Measurements from ENCODE around the gene MACROH2A2. TPM values are rescaled to one million over a fixed set of nuclear protein-coding genes. Genes with fewer than 3 reads are reported as not detected.

The MACROH2A2 gene
- total RNA-seq, result 39.4 TPM

DNA sequence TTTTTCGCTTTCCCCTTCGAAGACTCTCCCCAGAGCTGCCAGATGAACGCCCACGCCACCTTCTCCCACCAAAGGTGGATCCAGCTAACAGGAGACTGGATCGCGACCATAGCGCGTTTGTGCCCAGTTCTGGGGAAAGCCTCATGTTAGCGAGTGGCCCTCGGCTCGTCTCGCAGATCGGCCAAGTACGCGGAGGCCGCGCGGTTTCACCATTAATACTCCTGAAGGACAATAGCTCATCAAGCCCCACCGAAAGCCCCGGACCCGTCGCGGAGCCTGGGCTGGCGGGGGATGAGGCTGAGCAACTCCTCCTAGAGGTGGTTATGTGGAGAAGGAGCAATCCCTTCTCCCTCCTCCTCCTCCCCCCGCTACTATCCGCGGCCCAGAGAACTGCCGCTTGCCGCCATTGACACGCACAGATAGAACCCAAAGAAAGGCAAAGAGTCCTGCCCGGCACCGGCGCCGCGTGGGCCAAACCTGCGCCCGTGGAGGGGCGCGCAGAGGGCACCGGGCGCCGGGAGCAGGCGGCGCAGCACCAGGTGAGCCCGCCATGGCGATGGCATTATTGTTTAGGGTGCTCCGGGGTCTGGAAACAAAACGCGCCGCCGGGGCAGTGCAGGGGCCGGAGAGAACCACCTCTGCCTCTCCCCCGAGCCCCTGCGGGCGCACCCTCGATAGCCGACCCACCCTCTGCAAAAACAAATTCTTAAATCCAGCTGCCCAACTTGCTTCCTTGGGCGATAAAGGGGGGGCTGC, at the start of gene MACROH2A2:
TSS of gene MACROH2A2 (plus strand) at position 385 of the 756 bp plus-strand sequence. CDS start 22,813 bp downstream, outside the sequence.

DNA sequence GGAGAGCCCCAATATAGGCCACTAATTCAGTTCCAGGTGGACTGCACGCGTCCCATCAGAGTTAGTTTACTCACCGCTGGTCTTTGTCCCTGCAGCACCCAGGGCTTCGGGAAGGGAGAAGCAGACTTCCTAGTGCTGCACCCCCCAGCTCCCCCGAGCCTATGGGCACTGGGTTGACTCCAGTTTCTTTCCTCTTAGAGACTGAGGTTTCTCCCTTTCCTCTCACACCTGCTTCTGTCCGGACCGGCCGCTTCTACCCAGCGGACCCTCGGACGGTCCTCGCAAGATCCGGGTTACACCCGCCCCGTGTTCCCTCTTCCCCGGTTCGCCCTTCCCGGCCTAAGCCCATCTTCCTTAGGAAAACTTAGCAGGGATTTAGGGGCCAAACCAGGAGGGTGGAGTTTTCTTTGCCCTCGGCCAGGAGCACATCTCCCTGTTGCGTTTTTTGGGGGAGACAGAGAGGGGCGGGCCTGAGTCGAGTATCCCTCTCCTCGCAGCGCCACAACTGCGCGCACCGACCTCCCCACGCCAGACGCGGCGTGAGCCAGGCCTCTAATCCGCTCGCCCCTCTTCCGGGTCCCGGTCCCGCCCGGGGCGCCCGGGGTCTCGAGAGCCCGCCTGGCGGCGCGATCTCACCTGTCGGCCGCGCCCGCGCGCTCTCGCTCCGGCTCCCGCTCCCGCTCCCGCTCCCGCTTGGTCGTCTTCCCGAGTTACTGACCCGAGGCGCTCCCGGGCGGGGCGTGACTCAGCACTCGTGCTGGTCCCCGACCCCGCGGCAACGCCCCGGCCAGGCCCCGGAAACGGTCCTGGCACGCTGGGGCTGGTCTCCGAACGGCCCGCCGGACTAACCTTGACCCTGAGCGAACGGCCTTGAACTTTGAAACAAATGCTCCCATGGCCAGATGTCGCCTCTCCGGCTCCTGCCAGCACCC, 79.7 kb downstream of the MACROH2A2 start, which contains the start of gene AIFM2:
TSS of gene AIFM2 (minus strand) at position 728 of the 932 bp plus-strand sequence. CDS start 8,741 bp downstream, outside the sequence.

DNA sequence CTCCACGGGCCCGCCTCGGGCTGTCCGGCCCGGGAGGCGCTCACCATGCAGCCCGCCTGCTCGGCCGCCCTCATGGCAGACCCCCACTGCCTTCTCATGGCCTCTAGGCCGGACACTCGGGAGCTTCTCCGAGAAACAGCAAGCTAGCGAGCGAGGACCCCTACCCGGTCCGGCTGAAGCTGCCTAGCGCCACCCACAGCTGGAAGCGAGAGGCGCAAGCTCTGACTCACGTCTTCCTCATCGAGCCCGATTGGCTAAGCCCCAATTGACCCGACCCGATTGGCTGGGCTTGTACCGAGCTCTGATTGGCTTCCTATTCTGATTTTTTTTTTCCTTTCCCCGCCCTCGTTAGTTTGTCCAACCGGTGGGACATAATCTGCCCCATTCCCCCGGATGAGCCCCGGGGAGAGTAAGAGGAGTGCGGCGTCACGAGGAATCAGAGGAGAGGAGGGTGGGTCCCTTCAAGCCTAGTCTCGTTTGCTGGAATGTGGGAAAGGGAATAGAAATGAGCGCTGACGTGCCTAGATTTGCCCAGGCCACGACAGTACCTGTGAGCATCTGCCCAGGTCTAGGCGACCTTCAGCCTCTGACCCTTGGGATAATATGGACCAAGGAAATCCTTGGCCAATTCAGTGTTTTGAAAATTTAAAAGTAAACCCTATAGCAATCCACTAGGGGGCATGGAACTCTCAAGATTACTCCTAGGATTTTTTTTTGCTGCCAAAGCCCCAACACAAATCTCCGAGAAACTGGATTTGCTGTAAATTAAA, 94.0 kb downstream of the MACROH2A2 start, which contains the start of gene TYSND1:
TSS of gene TYSND1 (minus strand) at position 212 of the 770 bp plus-strand sequence. CDS start at position 98, 114 bp downstream.

Other genes with a start within 250 kb of the MACROH2A2 start
- gene AIFM2, start 80.0 kb downstream of the MACROH2A2 start, total RNA-seq, result 3.8 TPM
- gene TYSND1, start 93.9 kb downstream of the MACROH2A2 start, total RNA-seq, result 16.0 TPM
- gene SAR1A, start 117.7 kb downstream of the MACROH2A2 start, total RNA-seq, result 85.1 TPM
- gene PPA1, start 180.6 kb downstream of the MACROH2A2 start, total RNA-seq, result 56.8 TPM
- gene NPFFR1, start 231.2 kb downstream of the MACROH2A2 start, total RNA-seq, result 0.06 TPM

Measured in metanephros (tissue), 1 donor.